NB4 (cell line): ENCODE data around the gene KDM5B.

ENCODE experiments used
- MYC ChIP-seq: IDR thresholded peaks from 2 replicates; pipeline ENCODE4 v1.6.1; 2011; ENCODE audit warnings: low read depth, low read length
- POLR2A ChIP-seq: IDR thresholded peaks from 2 replicates; pipeline ENCODE4 v1.6.1; 2011; ENCODE audit warnings: mild to moderate bottlenecking; ENCODE audit not compliant: insufficient read length; ENCODE audit errors: extremely low read depth
- TF ChIP-seq, protein P1 (sequence below): IDR thresholded peaks from one replicate; pipeline ENCODE4 v1.5.1; 2012; ENCODE audit warnings: low read depth, low read length

DNA sequence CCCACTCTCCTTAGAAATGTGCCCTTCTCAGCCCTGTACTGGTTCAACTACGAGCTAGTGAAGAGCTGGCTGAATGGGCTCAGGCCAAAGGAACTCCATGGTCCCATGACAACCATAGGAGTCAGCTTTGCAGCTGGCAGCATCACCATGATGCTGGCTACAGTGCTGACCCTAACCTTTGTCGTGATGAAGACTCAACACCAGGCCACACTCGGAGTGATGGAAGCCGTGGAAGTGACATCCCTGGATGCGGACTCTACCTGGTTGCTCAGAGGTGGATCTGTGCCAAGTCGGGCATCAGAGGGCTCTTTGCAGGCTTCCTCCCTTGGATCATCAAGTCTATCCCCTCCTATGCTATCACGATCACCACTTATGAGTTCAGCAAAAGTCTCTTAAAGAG lies 11.6 kb downstream of the KDM5B start:
- TF ChIP-seq, protein P1, sequence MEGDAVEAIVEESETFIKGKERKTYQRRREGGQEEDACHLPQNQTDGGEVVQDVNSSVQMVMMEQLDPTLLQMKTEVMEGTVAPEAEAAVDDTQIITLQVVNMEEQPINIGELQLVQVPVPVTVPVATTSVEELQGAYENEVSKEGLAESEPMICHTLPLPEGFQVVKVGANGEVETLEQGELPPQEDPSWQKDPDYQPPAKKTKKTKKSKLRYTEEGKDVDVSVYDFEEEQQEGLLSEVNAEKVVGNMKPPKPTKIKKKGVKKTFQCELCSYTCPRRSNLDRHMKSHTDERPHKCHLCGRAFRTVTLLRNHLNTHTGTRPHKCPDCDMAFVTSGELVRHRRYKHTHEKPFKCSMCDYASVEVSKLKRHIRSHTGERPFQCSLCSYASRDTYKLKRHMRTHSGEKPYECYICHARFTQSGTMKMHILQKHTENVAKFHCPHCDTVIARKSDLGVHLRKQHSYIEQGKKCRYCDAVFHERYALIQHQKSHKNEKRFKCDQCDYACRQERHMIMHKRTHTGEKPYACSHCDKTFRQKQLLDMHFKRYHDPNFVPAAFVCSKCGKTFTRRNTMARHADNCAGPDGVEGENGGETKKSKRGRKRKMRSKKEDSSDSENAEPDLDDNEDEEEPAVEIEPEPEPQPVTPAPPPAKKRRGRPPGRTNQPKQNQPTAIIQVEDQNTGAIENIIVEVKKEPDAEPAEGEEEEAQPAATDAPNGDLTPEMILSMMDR = no peak
- no peak for TF ChIP-seq POLR2A
- TF ChIP-seq MYC = no peak
